NCI-H2081 treated with DMSO at 0.1 percent for 48 hours (cell line): ENCODE data around the gene OSCP1.
"Not testable (repeated sequence)": the region's sequence is repeated elsewhere in the genome, so short reads cannot be mapped to it uniquely, and the experiment has no call there.

Experiments
- DNase-seq: peaks from one replicate; lab custom pipeline; 2025; lab: John Stamatoyannopoulos, UW

OSCP1 gene, protein sequence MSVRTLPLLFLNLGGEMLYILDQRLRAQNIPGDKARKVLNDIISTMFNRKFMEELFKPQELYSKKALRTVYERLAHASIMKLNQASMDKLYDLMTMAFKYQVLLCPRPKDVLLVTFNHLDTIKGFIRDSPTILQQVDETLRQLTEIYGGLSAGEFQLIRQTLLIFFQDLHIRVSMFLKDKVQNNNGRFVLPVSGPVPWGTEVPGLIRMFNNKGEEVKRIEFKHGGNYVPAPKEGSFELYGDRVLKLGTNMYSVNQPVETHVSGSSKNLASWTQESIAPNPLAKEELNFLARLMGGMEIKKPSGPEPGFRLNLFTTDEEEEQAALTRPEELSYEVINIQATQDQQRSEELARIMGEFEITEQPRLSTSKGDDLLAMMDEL

DNA sequence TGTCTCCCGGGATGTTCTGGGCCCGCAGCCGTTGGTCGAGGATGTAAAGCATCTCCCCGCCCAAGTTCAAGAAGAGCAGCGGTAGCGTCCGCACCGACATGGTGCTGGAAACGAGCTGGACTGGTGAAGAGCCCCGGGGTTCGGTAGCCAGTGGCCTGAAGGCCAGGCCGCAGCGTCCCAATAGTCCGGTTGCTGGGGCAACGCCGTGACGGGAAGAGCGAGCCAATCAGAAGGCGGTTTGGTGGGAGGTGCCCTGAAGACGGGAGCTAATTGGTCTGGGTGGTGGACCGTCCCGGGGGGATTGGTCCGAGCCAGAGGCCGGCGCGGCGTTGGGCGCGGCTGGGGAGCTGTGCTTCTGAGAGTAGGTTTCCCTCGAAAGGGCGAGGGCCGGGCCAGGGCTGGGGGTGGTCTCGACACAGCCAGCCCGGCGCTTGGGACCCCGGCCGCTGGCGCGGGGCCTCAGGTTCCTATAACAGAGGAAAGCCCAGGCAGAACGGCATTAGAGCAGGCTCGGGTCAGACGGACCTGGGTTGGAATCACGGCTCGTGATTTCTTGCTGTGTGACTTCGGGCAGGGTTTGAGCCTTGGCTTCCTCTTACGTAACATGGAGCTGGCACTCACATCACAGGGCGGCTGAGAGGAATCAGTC is at the start of gene OSCP1:
Gene OSCP1, minus strand, starts transcription at position 182 of the 649 bp plus-strand sequence. Its CDS starts 82 bp downstream, at position 100.
- DNase-seq: peak; percentile 90

GRCh38 chr1:36497207-36497606 is 47.0 kb upstream of the OSCP1 start:
- no peak for DNase-seq

DNA sequence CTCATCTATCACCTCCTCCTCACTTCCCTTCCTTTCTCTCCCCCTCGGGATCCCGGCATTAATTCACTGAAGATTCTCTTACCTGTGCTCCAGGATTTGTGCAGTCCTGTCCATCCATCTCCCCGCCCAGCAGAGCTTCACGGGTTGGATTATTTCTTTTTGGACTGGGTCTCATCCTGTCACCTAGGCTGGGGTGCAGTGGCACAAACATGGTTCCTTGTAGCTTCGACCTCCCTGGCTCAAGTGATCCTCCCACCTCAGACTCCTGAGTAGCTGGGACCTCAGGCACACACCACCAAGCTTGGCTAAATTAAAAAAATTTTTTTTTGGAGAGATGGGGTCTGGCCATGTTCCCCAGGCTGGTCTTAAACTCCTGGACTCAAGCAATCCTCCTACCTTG is 44.7 kb upstream of the OSCP1 start:
- no peak for DNase-seq

GRCh38 chr1:36493524-36493923 is 43.3 kb upstream of the OSCP1 start:
- no peak for DNase-seq

- DNase-seq: no peak
Observed at GRCh38 chr1:36492491-36492890, 42.2 kb upstream of the OSCP1 start.

- not testable (repeated sequence) for DNase-seq
Observed at GRCh38 chr1:36489258-36490051, 39.2 kb upstream of the OSCP1 start.

DNA sequence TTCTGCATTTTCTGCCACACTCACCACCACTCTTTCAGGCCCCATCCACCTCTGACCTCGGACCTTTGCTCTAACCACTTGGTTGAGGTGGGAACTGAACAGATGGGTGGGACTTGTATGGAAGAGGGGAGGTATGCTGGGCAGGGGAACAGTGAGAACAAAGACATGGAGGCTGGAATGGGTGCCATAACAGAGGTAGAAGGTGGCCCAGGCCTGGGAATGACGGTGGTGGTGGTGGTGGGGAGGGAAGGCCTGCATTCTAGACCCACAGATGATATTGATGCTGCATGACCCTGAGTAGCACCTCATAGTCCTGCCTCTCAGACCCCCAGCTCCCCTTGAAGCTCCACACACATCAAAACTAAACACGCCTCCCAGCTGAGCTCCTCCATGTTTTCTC is 37.7 kb upstream of the OSCP1 start:
- DNase-seq: no peak

DNA sequence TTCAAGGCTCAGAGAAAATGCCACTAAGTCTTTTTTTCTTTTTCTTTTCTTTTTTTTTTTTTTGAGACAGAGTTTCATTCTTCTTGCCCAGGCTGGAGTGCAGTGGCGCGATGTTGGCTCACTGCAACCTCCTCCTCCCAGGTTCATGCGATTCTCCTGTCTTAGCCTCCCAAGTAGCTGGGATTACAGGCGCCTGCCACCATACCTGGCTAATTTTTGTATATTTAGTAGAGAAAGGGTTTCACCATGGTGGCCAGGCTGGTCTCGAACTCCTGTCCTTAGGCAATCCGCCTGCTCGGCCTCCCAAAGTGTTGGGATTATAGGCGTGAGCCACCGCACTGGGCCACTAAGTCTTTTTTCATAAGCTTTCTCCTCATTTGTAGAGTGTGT is 37.1 kb upstream of the OSCP1 start:
- not testable (repeated sequence) for DNase-seq

DNA sequence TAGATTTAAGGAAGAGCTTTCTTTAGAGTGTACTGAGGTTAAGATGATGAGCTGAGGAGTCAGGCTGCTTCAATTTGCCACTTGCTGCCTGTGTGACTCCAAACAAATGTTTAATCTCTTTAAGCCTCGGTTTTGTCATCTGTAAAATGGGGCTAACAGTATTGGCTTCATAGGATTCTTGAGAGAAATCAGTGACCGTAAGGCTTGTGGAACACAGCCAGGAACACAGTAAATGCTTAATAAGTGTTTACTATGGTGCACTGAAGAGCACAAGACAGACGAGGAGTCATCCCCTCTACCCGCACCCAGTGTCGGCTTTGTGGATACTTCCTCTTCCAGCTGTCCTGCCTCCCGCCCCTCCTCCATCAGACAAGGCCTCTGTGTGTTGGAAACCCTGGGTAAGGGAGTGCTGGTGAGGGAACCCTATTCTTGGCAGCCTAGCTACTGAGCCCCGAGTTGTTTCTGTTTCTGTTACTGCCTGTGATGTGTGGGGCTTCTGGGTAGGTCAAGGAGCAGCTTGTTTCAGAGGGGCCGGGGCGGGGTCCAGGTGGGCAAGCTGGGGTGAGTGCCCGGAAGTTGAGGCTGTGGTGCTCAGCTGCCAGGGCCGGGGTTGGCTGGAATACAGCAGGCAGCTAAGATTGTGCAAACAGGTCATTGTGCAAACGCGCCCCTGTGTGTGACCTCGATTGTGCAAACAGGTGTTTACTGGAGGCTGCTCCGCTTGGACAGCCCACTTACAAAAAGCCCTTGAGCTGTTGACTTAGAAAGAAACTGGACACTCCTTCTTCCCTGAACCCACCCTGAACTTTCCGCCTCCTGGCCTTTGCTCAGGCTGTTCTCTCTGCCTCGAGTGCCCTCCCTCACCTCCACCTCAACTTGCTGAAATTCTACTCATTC is 36.4 kb upstream of the OSCP1 start:
- DNase-seq: no peak

DNA sequence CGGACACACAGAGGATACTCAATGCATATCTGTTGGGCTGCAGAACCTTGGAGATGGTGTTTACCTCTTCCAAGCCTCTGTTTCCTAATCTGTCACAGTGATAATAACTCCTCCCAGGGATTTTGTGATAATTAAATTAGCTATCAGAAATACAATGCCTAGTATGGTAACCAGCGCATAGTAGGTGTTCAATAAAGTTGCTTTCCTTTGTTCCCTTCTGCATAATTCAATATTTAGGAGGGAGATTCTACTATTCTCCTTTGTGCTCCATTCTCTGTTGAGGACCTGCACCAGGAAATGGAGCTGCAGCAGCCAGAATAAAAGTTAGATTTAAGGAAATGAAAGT is 35.8 kb upstream of the OSCP1 start:
- no peak for DNase-seq

- DNase-seq: no peak
Observed at GRCh38 chr1:36484099-36484498, 33.8 kb upstream of the OSCP1 start.

- DNase-seq: no peak
Observed at GRCh38 chr1:36482724-36483388, 32.6 kb upstream of the OSCP1 start, which contains the start of gene CSF3R. CSF3R (minus strand) TSS chr1:36482913; CDS start chr1:36479496, 3,417 bp downstream.

DNA sequence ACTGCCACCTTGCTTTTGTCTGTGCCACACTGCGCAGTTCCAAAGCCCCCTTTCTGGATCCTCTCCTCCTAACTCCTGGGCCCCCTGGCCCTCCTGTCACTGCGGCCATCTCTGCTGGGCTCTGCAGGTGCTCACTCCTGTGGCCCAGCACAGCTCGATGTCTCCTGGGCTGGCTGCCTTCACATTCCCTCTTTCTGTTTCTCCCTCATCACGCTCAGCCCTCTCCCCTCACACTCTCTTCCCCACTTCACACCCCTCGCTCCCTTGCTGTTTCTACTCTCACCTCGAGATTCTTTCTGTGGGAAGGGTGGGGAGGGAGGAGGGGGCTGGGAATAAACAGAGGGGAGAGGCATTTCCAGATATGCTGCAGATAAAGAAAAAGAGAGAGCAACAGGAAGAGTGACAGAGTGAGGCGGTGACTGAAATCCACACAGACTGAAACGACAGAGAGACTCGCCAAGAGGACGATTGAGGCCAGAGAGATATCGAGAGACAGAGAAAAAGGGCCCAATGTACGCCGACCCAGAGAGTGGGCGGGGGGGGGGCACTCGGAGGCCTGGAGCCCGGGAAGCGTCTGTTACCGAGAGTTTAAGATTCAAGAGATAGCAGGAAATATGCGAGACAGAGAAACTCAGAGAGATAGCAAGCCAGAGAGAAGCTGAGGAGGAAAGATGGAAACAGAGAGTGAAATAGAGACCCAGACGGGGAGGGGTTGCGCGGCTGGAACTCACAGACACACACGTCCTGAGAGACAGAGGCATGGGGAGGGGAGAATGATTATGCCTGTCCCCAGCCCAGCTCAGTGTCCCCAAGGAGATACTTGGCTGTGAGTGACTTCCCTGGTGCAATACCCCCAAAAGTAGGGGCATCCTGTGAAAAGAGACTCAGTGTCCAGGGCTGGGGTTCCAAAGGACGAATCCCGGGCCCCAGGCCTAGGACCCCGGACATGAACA is 31.8 kb upstream of the OSCP1 start:
- no peak for DNase-seq

DNA sequence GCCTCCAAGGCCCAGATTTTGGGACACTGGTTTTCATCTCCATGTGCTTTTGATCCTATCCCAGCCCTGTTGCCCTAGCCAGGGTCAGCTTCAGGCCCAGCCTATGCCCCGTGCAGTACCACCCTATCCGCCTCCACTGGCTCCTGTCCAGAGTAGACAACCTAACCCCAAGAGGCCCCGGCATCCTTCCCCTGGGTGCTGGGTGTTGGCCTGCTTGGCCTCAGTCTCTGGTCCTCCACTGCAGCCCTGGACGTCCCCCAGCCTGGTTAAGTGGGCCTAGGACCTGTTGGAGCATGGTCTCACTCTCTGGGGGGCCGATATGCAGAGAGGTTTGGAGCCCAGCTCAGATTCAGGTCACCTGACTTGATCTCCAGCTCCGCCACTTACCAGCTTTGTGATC is 30.8 kb upstream of the OSCP1 start:
- DNase-seq: no peak

DNA sequence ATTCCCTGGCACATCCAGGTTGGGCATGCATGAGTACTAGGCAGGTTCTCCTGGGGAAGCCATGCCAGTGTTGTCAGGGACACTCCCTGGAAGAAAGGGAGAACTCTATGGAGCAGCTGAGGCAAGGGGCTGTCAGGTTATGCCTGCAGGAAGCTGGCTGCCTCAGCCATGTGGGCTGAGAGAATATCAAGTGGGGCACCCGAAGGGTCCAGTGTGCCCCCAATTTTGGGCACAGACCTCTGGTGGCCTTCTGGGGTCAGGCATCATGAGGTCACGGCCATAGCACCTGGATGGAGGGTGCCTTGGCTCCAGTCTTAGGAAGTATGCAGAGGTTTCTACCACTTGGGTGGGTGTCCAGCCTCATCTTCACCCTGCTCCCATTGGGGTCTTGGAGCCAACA is 29.9 kb upstream of the OSCP1 start:
- DNase-seq: no peak

DNA sequence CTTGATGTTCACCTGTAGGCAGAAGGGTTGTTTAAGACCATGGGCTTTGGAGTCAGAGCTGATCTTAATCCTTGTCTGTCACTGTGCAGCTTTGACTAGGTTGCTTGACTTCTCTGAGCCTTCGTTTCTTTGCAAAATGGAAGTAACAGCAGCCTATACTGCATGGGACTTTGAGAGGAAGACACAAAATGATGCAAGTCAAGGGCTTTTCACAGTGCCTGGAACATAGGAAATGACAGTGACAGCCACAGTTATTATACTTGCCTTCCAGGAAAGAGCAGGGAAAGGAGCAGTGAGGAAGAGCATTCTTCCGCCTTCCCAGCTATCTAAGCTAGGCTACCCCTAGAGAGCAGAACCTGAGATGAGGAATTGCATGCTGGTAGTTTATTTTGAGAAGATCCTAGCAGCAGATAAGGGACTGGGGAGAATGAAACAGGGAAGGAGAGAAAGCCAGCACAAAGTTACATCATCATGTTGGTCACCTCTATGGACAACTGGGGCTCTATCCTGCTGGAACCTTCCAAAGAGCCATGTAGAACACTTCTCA is 29.3 kb upstream of the OSCP1 start:
- DNase-seq: no peak

DNA sequence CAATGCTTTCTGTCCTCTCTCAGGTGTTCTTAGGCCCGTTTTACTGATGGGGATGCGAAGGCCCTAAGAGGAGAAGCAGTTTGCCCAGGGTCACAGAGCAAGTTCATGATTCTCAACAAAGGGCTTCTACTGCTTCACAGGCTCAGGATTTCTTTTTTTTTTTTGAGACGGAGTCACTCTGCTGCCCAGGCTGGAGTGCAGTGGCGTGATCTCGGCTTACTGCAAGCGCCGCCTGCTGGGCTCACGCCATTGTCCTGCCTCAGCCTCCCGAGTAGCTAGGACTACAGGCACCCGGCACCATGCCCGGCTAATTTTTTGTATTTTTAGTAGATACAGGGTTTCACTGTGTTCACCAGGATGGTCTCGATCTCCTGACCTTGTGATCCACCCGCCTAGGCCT is 27.4 kb upstream of the OSCP1 start:
- not testable (repeated sequence) for DNase-seq

DNA sequence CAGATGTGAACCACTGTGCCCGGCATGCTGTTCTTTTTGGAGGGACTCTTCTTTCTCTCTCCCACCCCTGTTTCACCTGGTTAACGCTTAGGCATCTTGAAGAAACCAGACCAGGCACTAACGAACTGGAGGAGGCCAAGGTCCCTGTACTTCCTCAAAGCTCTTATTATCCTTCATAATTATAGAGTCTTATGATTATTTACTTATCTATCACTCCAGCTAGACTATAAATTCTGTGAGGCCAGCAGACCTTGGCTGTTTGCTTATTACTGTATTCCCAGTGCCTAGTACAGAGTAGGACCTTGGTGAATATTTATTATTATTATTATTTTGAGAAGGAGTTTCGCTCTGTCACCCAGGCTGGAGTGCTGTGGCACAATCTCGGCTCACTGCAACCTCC is 26.7 kb upstream of the OSCP1 start:
- no peak for DNase-seq

DNA sequence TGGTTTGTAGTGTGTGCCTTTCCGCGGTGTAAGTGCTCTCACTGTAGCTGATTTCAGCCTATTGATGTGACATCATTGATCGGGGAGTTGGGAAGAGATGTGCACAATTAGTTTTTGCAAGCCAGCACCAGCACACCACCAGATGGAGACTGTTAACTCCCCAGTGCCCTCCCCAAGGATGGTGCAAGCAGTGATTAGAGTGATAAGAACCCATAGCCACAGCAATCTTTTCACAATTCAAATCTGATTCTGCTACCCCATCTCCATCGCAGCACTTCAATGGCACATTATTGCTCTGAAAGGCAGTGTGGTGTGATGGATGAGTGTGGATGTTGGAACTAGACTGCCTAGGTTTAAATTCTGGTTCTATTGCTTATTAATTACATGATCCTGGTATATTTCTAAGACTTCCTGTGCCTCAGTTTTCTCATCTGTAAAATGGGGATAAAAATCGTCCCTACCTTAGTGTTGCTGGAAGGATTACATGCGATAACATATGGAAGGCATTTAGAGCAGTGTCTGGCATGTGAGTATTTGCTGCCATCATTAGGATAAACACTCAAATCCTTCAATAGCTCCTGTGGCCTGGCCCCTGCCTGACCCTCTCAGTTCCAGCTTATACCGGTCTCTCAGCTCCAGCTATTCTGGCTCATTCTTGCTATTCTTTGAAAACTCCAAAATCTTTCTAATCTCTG is 25.8 kb upstream of the OSCP1 start:
- no peak for DNase-seq
